HL-60 (cell line): ENCODE data around the gene RMND5B.
A peak's percentile ranks its signal among the peaks of the same experiment; 100 is the strongest.
"Not testable (repeated sequence)": the region's sequence is repeated elsewhere in the genome, so short reads cannot be mapped to it uniquely, and the experiment has no call there.

Experiments used
- DNase-seq, 2 experiments: peaks; one replicate each; pipeline ENCODE4 v3.0.0-alpha.2; 2010 to 2020; ENCODE audit warnings: low read depth in 1 of 2, low spot score in 1 of 2
- H3K27ac ChIP-seq: fragments of 250-450 bp; sonication (Bioruptor Pico); replicated peaks from 2 replicates; pipeline ENCODE4 v1.5.1; 2020; ENCODE audit warnings: mild to moderate bottlenecking, moderate library complexity
- H3K27me3 ChIP-seq: fragments of 250-450 bp; sonication (Bioruptor Pico); 2 replicates; pipeline ENCODE4 v1.5.1; 2021; ENCODE audit warnings: mild to moderate bottlenecking, moderate library complexity; ENCODE audit not compliant: insufficient read depth, poor library complexity, severe bottlenecking
- H3K4me3 ChIP-seq: replicated peaks from 2 replicates; pipeline ENCODE4 v1.5.1; 2011; ENCODE audit warnings: mild to moderate bottlenecking, control low read depth, low read length; ENCODE audit not compliant: insufficient read depth
- CTCF ChIP-seq: IDR thresholded peaks from one replicate; pipeline ENCODE4 v1.5.1; 2011; ENCODE audit warnings: low read length, control low read depth, inconsistent platforms; ENCODE audit not compliant: insufficient read depth
- GABPA ChIP-seq: IDR thresholded peaks from 2 replicates; pipeline ENCODE4 v1.6.1; 2012; ENCODE audit warnings: low read depth
- POLR2AphosphoS5 ChIP-seq: IDR thresholded peaks from 2 replicates; pipeline ENCODE4 v1.6.1; 2012; ENCODE audit warnings: low read depth
- REST ChIP-seq: IDR thresholded peaks from 2 replicates; pipeline ENCODE4 v1.6.1; 2012; ENCODE audit warnings: low read depth; ENCODE audit not compliant: insufficient replicate concordance
- SPI1 ChIP-seq: IDR thresholded peaks from 2 replicates; pipeline ENCODE4 v1.6.1; 2012; ENCODE audit warnings: low read depth, mild to moderate bottlenecking, borderline replicate concordance

RMND5B gene

DNA sequence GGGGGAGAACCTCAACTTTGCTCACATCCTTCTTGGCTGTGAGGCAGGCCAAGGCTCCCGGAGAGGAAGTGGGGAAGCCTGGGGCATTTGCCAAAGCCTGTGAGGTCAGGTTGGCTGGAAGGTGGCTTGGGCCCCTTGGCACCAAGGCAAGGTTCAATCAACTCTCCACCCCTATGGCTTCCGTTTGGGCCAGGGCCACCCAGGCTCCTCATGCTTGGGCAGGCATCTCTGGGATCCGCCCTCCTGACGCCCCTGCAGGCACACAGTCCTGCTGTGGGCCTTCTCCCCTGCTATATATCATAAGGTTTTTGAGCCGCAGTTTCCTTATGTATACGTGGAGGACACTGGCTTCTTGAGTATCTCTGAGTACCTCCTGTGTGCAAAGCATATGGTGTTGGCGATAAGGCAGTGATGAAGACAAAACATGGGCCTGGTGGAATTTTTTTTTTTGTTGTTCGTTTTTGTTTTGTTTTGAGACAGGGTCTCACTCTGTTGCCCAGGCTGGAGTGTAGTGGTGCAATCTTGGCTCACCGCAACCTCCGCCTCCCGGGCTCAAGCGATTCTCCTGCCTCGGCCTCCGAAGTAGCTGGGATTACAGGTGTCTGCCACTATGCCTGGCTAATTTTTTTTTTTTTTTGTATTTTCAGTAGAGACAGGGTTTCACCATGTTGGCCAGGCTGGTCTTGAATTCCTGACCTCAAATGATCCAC lies 3.4 kb upstream of the RMND5B start:
- H3K27ac ChIP-seq, H3K27me3 ChIP-seq, H3K4me3 ChIP-seq: not testable (repeated sequence)
- peak in 1 of 2 experiments; percentile 30 for DNase-seq
- peak; percentile 82 for TF ChIP-seq SPI1

GRCh38 chr5:178129296-178129695 lies 1.5 kb upstream of the RMND5B start:
- DNase-seq = no peak
- no peak overlapping the region for H3K4me3 ChIP-seq
- TF ChIP-seq CTCF (no peak), POLR2AphosphoS5 (no peak), GABPA (no peak), SPI1 (no peak), REST (no peak)
- H3K27ac ChIP-seq = no peak overlapping the region
- H3K27me3 ChIP-seq = no peaks in the 10 kb centered on the region

DNA sequence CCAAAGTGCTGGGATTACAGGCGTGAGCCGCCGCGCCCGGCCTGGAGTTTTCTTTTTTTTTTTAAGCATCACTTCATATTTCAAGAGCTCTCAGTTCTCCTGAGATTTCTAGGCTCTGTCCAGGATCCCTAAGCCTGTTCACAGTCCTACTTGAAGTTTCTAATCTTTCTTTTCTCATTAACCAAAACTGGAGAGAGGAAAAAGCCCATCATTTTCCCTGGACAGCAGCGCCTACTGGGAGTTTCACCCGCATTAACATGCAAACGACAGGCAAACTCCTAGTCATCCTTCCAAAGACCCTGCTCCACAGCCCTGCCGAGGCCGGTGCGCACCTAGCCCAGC lies 609 bp upstream of the RMND5B start:
- Histone ChIP-seq H3K4me3 (peak overlapping the region; percentile 67), H3K27ac (peak overlapping the region; percentile 80)
- not testable (repeated sequence) for DNase-seq, H3K27me3 ChIP-seq

GRCh38 chr5:178131446-178131996 lies 707 bp downstream of the RMND5B start:
- H3K27ac ChIP-seq = peak overlapping the region; percentile 75
- TF ChIP-seq REST (no peak), SPI1 (no peak), CTCF (no peak), POLR2AphosphoS5 (no peak), GABPA (no peak)
- H3K4me3 ChIP-seq = peak overlapping the region; percentile 67
- no peak for DNase-seq
- no peaks in the 10 kb centered on the region for H3K27me3 ChIP-seq

DNA sequence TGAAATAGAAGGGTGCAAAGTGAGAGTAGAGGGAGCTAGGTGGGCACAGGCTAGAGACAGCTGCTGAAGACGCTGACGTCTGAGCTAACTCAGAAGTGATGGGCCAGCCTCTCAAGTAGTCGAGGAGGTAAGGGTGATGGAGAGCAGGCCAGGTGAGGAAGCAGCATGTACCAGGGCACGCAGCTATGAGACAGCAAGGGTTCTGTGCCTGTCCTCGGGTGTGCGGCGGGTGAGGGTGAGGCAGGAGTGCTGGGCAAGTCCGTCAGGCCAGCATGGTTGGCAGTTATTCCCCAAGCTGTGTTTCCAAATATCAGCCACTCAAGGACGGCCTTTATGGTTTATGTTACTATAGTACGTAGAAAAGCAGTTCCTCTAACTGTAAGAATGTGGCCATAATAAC lies 6.2 kb downstream of the RMND5B start:
- Histone ChIP-seq H3K27ac (no peak overlapping the region), H3K27me3 (no peaks in the 10 kb centered on the region), H3K4me3 (no peak overlapping the region)
- no peak for DNase-seq
- TF ChIP-seq REST = no peak
- TF ChIP-seq CTCF = no peak
- TF ChIP-seq GABPA = no peak
- no peak for TF ChIP-seq SPI1
- no peak for TF ChIP-seq POLR2AphosphoS5
